Measurements from ENCODE around the gene HOOK2. TPM values are rescaled to one million over a fixed set of nuclear protein-coding genes. Genes with fewer than 3 reads are reported as not detected.
A peak's percentile ranks its signal among the peaks of the same experiment; 100 is the strongest.

The HOOK2 gene
- total and polyA plus RNA-seq, 2 of the 8 experiments (the other 6 are each of a cell fraction or from before 2014, with no cell fraction given), result 23.8 to 63.2 TPM

- Histone ChIP-seq H3K79me2 (ENCODE audit: control insufficient read depth in 1 of 2, insufficient read depth in 2 of 2, low read length in 2 of 2) (peaks cover 0 to 12% of the 10 kb centered on the region in 2 experiments; a peak in 2 of 4 replicates), H2AFZ (ENCODE audit: low read length) (peak within 1 kb of the TSS; percentile 84), H3K36me3 (ENCODE audit: control insufficient read depth in 2 of 4, insufficient read depth in 4 of 4, low read length in 3 of 4) (peaks cover 8 to 19% (median 14%) of the 10 kb centered on the region in 4 experiments; a peak in 7 of 8 replicates), H2AK5ac (ENCODE audit: low read depth, low read length) (peak within 1 kb of the TSS; percentile 45; the same call in 1 of the 2 replicates), H3K27ac (ENCODE audit: low read depth, low read length) (peak within 1 kb of the TSS; percentile 71; the same call in 1 of the 2 replicates), H4K8ac (ENCODE audit: extremely low read depth, insufficient read depth, low read length) (peak within 1 kb of the TSS; percentile 94), H3K4me1 (replicated peaks in 1 of 4; ENCODE audit: control insufficient read depth in 3 of 4, insufficient read depth in 4 of 4, low read length in 3 of 4) (peaks cover 0 to 14% (median 10%) of the 10 kb centered on the region in 4 experiments; a peak in 5 of 7 replicates), H3K27me3 (replicated peaks in 1 of 4; ENCODE audit: control insufficient read depth in 3 of 4, extremely low read depth in 1 of 4, insufficient read depth in 3 of 4, low read length in 3 of 4) (peaks cover 0 to 4% (median under 1%) of the 10 kb centered on the region in 4 experiments; a peak in 2 of 7 replicates), H2BK120ac (replicated peaks; ENCODE audit: low read depth, low read length) (no peak within 1 kb of the TSS), H3K56ac (replicated peaks; ENCODE audit: insufficient read length, low read depth, low read length) (peak within 1 kb of the TSS; percentile 20), H4K20me1 (replicated peaks in 1 of 2; ENCODE audit: control insufficient read depth in 1 of 2, insufficient read depth in 2 of 2, low read length in 2 of 2) (peaks cover 0 to 6% of the 10 kb centered on the region in 2 experiments), H2BK5ac (ENCODE audit: low read depth, low read length) (peak within 1 kb of the TSS; percentile 82), H3K9ac (replicated peaks in 1 of 4; ENCODE audit: extremely low read depth in 1 of 4, low read depth in 3 of 4, low read length in 3 of 4) (peak within 1 kb of the TSS; percentile 67 to 84 (median 81); a peak in 6 of 7 replicates), H3K9me3 (ENCODE audit: insufficient read depth in 2 of 2, low read depth in 1 of 2, low read length in 1 of 2) (no peaks in the 10 kb centered on the region), H3K23ac (ENCODE audit: insufficient read length) (no peak within 1 kb of the TSS), H2BK15ac (ENCODE audit: low read length) (peak within 1 kb of the TSS; percentile 61; the same call in 1 of the 2 replicates), H3K4me3 (ENCODE audit: extremely low read depth in 1 of 4, insufficient read depth in 2 of 4, low read depth in 3 of 4, low read length in 4 of 4) (peak within 1 kb of the TSS; percentile 85 to 98 (median 97)), H2BK12ac (ENCODE audit: low read depth, low read length) (0 out of 2 replicates have a peak within 1 kb of the TSS, but pooled peaks have one; percentile 50), H3K23me2 (ENCODE audit: low read depth, low read length) (peaks cover 15% of the 10 kb centered on the region; the same call in 1 of the 2 replicates), H3K4me2 (ENCODE audit: insufficient read depth in 1 of 2, low read depth in 2 of 2, low read length in 2 of 2) (peak within 1 kb of the TSS; percentile 91 to 92), H3K18ac (ENCODE audit: extremely low read depth, low read length) (peak within 1 kb of the TSS; percentile 88), H3K14ac (ENCODE audit: insufficient read length) (no peak within 1 kb of the TSS), H2BK20ac (ENCODE audit: low read length) (no peak within 1 kb of the TSS), H3K4ac (replicated peaks; ENCODE audit: insufficient read length, low read depth, low read length) (peak within 1 kb of the TSS; percentile 40), H4K5ac (ENCODE audit: insufficient read length, low read depth, low read length) (peak within 1 kb of the TSS; percentile 92), H3K79me1 (ENCODE audit: low read depth, low read length) (peaks cover 7% of the 10 kb centered on the region), H4K91ac (replicated peaks; ENCODE audit: insufficient read length, low read length) (peak within 1 kb of the TSS; percentile 95)
- POLR2A ChIA-PET (ENCODE audit: partially characterized antibody), result interaction anchor here (0.6 to 15.2 kb wide), 17 partner anchors 10 to 1358 kb away, joined by 3 to 317 read pairs (median 3); partner anchors contain the start of genes FBXW9, HOOK2, JUNB and TRIR
- WGBS, 2 experiments (ENCODE audit: extremely low coverage in 1 of 2, insufficient coverage in 1 of 2, insufficient read length in 1 of 2, insufficient replicate concordance in 2 of 2, low coverage in 1 of 2, low lambda C conversion rate in 2 of 2, missing lambda C conversion rate in 1 of 2), result 1% methylated on average over 73 of the region's 78 CpGs; no CpG with 5 or more reads in 1 of the 2 experiments
- FAIRE-seq (no peak), DNase-seq (ENCODE audit: low read depth in 1 of 2, low spot score in 2 of 2) (peak in 1 of 2 experiments; percentile 87)
- CTCF ChIA-PET (ENCODE audit: partially characterized antibody), result interaction anchor here (0.7 to 17.9 kb wide), 11 partner anchors 10 to 164 kb away, joined by 3 to 288 read pairs (median 7); partner anchors contain the start of gene JUNB
- TF ChIP-seq CBX8 (IDR thresholded peaks at IDR 0.05; ENCODE audit: borderline replicate concordance, low read depth, low read length) (no peak), POLR2A (IDR thresholded peaks at IDR 0.05; ENCODE audit: control extremely low read depth in 1 of 2, low read depth in 2 of 2, low read length in 2 of 2) (peak in 1 of 2 experiments; percentile 90; a peak in 2 of 3 replicates), NANOG (IDR thresholded peaks at IDR 0.05; ENCODE audit: insufficient read depth, low read depth, low read length, poor library complexity, severe bottlenecking) (peak; percentile 23), BACH1 (IDR thresholded peaks at IDR 0.05; ENCODE audit: low read length) (no peak), ATF2 (IDR thresholded peaks at IDR 0.05; ENCODE audit: low read length) (no peak), TAF1 (IDR thresholded peaks at IDR 0.05; ENCODE audit: low read depth, low read length) (peak; percentile 86), TAF7 (optimal IDR thresholded peaks at IDR 0.05; ENCODE audit: borderline replicate concordance, low read depth, low read length) (peak; percentile 66), SRF (IDR thresholded peaks at IDR 0.05; ENCODE audit: low read depth, low read length) (0 out of 2 replicates have a peak, but pooled peaks have one; percentile 21), FOSL1 (IDR thresholded peaks at IDR 0.05; ENCODE audit: insufficient read depth, low read depth, low read length) (no peak)
Measured at GRCh38 chr19:12801466-12802266, 26.3 kb upstream of the HOOK2 start, which contains the start of the genes PRDX2 and THSD8. TSS of gene PRDX2 (minus strand) at chr19:12801800. CDS start at chr19:12801261, 539 bp downstream. TSS of gene THSD8 (plus strand) at chr19:12802069. CDS start at chr19:12802072, 3 bp downstream.
